ENCODE results near the gene CNOT3. TPM values are rescaled to one million over a fixed set of nuclear protein-coding genes. Genes with fewer than 3 reads are reported as not detected.
"Not testable (repeated sequence)": the region's sequence is repeated elsewhere in the genome, so short reads cannot be mapped to it uniquely, and the experiment has no call there.

Gene CNOT3
- total RNA-seq, 1 donor from 2014 or later = 95.5 TPM

- Mint-ChIP-seq H3K4me3 (peak within 1 kb of the TSS; percentile 98), H3K4me1 (peaks cover 37% of the 10 kb centered on the region), H3K36me3 (ENCODE audit: low read depth) (peaks cover 10% of the 10 kb centered on the region), H3K27ac (ENCODE audit: unreplicated experiment) (peak within 1 kb of the TSS; percentile 100), H3K27me3 (ENCODE audit: low read depth) (no peaks in the 10 kb centered on the region), H3K9me3 (no peaks in the 10 kb centered on the region)
- DNase-seq (ENCODE audit: low read depth, low spot score) = peak; percentile 83
- TF ChIP-seq, protein P1, sequence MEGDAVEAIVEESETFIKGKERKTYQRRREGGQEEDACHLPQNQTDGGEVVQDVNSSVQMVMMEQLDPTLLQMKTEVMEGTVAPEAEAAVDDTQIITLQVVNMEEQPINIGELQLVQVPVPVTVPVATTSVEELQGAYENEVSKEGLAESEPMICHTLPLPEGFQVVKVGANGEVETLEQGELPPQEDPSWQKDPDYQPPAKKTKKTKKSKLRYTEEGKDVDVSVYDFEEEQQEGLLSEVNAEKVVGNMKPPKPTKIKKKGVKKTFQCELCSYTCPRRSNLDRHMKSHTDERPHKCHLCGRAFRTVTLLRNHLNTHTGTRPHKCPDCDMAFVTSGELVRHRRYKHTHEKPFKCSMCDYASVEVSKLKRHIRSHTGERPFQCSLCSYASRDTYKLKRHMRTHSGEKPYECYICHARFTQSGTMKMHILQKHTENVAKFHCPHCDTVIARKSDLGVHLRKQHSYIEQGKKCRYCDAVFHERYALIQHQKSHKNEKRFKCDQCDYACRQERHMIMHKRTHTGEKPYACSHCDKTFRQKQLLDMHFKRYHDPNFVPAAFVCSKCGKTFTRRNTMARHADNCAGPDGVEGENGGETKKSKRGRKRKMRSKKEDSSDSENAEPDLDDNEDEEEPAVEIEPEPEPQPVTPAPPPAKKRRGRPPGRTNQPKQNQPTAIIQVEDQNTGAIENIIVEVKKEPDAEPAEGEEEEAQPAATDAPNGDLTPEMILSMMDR (conservative IDR thresholded peaks at IDR 0.05) = no peak
Measured at GRCh38 chr19:54191011-54191810, 53.6 kb downstream of the CNOT3 start, which contains the start of gene TSEN34. TSS of gene TSEN34 (plus strand) at chr19:54191308. CDS start at chr19:54191365, 57 bp downstream.

GRCh38 chr19:54191811-54192453 is 54.4 kb downstream of the CNOT3 start:
- TF ChIP-seq, protein P1 (conservative IDR thresholded peaks at IDR 0.05) = no peak

GRCh38 chr19:54193011-54193410 is 55.4 kb downstream of the CNOT3 start:
- H3K4me3 Mint-ChIP-seq = peak overlapping the region; percentile 76
- no peak for DNase-seq (ENCODE audit: low read depth, low spot score)
- peaks cover 7% of the 10 kb centered on the region for H3K36me3 Mint-ChIP-seq (ENCODE audit: low read depth)
- no peaks in the 10 kb centered on the region for H3K27me3 Mint-ChIP-seq (ENCODE audit: low read depth)
- TF ChIP-seq, protein P1 (conservative IDR thresholded peaks at IDR 0.05) = no peak
- H3K27ac Mint-ChIP-seq (ENCODE audit: unreplicated experiment) = no peak overlapping the region
- H3K9me3 Mint-ChIP-seq = no peaks in the 10 kb centered on the region
- H3K4me1 Mint-ChIP-seq = peaks cover 29% of the 10 kb centered on the region

More at GRCh38 chr19:54191811-54192453, 54.4 kb downstream of the CNOT3 start:
- Mint-ChIP-seq H3K4me1 (peaks cover 37% of the 10 kb centered on the region), H3K27me3 (ENCODE audit: low read depth) (no peaks in the 10 kb centered on the region), H3K27ac (ENCODE audit: unreplicated experiment) (peak overlapping the region; percentile 96), H3K4me3 (peak overlapping the region; percentile 98), H3K36me3 (ENCODE audit: low read depth) (peaks cover 7% of the 10 kb centered on the region), H3K9me3 (no peaks in the 10 kb centered on the region)
- no peak for DNase-seq (ENCODE audit: low read depth, low spot score)

DNA sequence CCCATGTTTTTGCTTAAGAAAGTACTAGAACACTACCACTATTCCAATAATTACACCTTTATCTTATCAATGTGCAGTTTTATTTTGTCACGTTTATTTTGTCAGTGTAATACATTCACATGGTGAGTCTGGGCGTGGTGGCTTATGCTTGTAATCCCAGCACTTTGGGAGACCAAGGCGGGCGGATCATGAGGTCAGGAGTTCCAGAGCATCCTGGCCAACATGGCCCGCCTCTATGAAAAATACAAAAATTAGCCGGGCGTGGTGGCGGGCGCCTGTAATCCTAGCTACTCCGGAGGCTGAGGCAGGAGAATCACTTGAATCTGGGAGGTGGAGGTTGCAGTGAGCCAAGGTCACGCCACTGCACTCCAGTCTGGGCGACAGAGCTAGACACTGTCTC is 56.9 kb downstream of the CNOT3 start:
- H3K4me3 Mint-ChIP-seq = peak overlapping the region; percentile 71
- H3K4me1 Mint-ChIP-seq = peaks cover 30% of the 10 kb centered on the region
- not testable (repeated sequence) for DNase-seq (ENCODE audit: low read depth, low spot score); H3K27ac Mint-ChIP-seq (ENCODE audit: unreplicated experiment); H3K9me3 Mint-ChIP-seq; H3K36me3 Mint-ChIP-seq (ENCODE audit: low read depth); H3K27me3 Mint-ChIP-seq (ENCODE audit: low read depth)

DNA sequence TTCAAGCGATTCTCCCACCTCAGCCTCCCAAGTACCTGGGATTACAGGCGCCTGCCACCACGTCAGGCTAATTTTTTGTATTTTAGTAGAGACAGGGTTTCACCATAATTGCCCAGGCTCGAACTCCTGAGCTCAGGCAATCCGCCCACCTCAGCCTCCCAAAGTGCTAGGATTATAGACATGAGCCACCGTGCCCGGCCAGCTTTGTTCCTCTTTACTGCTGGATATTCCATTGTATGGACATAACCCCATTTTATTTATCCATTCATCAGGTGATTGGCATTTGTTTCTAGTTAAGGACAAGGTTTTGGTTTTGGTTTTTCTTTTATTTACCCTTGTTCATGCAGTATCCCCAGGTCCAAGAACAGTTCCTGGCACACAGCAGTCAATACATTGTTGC is 59.0 kb downstream of the CNOT3 start:
- no peak for DNase-seq (ENCODE audit: low read depth, low spot score)
- H3K27ac Mint-ChIP-seq (ENCODE audit: unreplicated experiment) = no peak overlapping the region
- peaks cover 31% of the 10 kb centered on the region for H3K4me1 Mint-ChIP-seq
- peaks cover 13% of the 10 kb centered on the region for H3K36me3 Mint-ChIP-seq (ENCODE audit: low read depth)
- H3K4me3 Mint-ChIP-seq = peak overlapping the region; percentile 49
- TF ChIP-seq, protein P1 (conservative IDR thresholded peaks at IDR 0.05) = no peak
- no peaks in the 10 kb centered on the region for H3K9me3 Mint-ChIP-seq
- peaks cover 5% of the 10 kb centered on the region for H3K27me3 Mint-ChIP-seq (ENCODE audit: low read depth)

DNA sequence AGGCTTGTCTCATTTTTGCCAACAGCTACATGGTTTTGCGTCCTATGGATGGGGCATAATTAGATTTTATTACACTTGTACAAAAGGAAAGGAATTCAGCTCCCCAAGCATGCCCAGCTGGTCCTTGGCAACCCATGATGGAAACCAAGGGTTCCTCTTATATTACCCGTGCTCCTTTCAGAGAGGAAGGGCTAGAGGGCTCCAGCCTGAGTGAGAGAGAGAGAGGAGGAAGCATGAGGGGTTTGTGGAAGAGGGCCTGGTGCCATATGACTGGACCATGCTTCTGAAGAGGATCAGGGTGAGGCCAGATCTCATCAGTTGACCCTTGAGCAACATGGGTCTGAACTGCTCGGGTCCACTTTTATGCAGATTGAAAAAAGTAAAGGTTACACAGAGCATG is 59.6 kb downstream of the CNOT3 start:
- H3K9me3 Mint-ChIP-seq = no peaks in the 10 kb centered on the region
- no peak overlapping the region for H3K27ac Mint-ChIP-seq (ENCODE audit: unreplicated experiment)
- peaks cover 17% of the 10 kb centered on the region for H3K36me3 Mint-ChIP-seq (ENCODE audit: low read depth)
- DNase-seq (ENCODE audit: low read depth, low spot score) = no peak
- H3K4me3 Mint-ChIP-seq = peak overlapping the region; percentile 59
- peaks cover 5% of the 10 kb centered on the region for H3K27me3 Mint-ChIP-seq (ENCODE audit: low read depth)
- peaks cover 31% of the 10 kb centered on the region for H3K4me1 Mint-ChIP-seq
- TF ChIP-seq, protein P1 (conservative IDR thresholded peaks at IDR 0.05) = no peak
